ENCODE results near the gene EDEM2. TPM values are rescaled to one million over a fixed set of nuclear protein-coding genes. Genes with fewer than 3 reads are reported as not detected.

EDEM2 gene
- total and polyA plus RNA-seq, 2 of the 13 experiments (the other 11 are each of a cell fraction or from before 2014, with no cell fraction given), result 33.1 to 46.9 TPM

DNA sequence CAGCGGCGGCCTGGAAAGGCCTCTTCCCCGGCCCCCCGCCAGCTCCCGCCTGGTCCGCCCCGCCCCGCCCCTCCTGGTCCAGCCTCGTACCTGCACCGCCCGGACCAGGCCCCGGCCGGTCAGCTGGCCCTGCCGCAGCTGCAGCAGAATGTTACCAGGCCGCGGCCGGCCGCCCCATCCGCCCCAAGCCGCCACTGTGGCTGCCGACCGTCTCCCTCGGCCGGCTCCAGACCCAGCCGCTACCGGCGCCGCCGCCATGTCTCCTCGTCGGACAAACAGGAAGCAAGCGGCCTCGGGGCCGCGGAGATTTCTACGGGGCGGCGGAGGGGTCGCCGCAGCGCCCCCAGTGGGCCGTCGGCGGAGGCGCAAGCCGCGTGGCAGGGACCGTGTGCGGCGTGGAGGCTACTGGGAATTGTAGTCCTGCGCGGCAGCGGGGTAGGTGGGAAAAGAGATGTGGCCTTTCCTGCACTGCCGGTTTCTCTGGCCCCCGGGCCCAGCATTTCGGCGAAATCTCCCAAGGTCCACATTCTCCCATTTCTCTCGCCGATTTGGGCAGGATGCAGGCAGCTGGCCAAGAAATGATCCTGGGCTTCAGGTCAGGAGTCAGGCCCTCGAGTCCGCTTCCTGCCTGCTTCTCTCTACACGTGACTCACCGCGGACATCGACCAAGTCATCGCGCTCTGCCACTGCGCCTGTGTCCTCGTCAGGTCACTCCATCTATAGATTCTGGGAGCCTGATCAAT is 54.4 kb downstream of the EDEM2 start, which contains the start of gene TRPC4AP (continued):
- TF ChIP-seq SUZ12 (IDR thresholded peaks at IDR 0.05; ENCODE audit: low read depth, low read length) (peak; percentile 83), ZNF660 (CRISPR knock-in tag; IDR thresholded peaks at IDR 0.05; ENCODE audit: borderline replicate concordance, low read depth) (no peak), ZNF543 (CRISPR knock-in tag; IDR thresholded peaks at IDR 0.05) (peak; percentile 95; the same call in 1 of the 2 replicates), ZNF761 (CRISPR knock-in tag; conservative IDR thresholded peaks at IDR 0.05) (peak; percentile 95; the same call in 1 of the 2 replicates), KLF15 (CRISPR knock-in tag; IDR thresholded peaks at IDR 0.05; ENCODE audit: borderline replicate concordance) (peak; percentile 93), JARID2 (CRISPR knock-in tag; IDR thresholded peaks at IDR 0.05; ENCODE audit: insufficient replicate concordance) (no peak), IRF9 (CRISPR knock-in tag; IDR thresholded peaks at IDR 0.05; ENCODE audit: borderline replicate concordance) (peak; percentile 97; the same call in 1 of the 2 replicates), AKAP8 (CRISPR knock-in tag; IDR thresholded peaks at IDR 0.05) (peak; percentile 54; the same call in 1 of the 2 replicates), ELF4 (CRISPR knock-in tag; IDR thresholded peaks at IDR 0.05; ENCODE audit: borderline replicate concordance) (peak; percentile 99), ZBTB21 (CRISPR knock-in tag; IDR thresholded peaks at IDR 0.05) (peak; percentile 62; the same call in 1 of the 2 replicates), ZHX2 (IDR thresholded peaks at IDR 0.05; ENCODE audit: low read depth) (peak; percentile 52), ZHX2 (CRISPR knock-in tag; IDR thresholded peaks at IDR 0.05; ENCODE audit: borderline replicate concordance) (peak; percentile 98; the same call in 1 of the 2 replicates)
- TF ChIP-seq, protein P1, sequence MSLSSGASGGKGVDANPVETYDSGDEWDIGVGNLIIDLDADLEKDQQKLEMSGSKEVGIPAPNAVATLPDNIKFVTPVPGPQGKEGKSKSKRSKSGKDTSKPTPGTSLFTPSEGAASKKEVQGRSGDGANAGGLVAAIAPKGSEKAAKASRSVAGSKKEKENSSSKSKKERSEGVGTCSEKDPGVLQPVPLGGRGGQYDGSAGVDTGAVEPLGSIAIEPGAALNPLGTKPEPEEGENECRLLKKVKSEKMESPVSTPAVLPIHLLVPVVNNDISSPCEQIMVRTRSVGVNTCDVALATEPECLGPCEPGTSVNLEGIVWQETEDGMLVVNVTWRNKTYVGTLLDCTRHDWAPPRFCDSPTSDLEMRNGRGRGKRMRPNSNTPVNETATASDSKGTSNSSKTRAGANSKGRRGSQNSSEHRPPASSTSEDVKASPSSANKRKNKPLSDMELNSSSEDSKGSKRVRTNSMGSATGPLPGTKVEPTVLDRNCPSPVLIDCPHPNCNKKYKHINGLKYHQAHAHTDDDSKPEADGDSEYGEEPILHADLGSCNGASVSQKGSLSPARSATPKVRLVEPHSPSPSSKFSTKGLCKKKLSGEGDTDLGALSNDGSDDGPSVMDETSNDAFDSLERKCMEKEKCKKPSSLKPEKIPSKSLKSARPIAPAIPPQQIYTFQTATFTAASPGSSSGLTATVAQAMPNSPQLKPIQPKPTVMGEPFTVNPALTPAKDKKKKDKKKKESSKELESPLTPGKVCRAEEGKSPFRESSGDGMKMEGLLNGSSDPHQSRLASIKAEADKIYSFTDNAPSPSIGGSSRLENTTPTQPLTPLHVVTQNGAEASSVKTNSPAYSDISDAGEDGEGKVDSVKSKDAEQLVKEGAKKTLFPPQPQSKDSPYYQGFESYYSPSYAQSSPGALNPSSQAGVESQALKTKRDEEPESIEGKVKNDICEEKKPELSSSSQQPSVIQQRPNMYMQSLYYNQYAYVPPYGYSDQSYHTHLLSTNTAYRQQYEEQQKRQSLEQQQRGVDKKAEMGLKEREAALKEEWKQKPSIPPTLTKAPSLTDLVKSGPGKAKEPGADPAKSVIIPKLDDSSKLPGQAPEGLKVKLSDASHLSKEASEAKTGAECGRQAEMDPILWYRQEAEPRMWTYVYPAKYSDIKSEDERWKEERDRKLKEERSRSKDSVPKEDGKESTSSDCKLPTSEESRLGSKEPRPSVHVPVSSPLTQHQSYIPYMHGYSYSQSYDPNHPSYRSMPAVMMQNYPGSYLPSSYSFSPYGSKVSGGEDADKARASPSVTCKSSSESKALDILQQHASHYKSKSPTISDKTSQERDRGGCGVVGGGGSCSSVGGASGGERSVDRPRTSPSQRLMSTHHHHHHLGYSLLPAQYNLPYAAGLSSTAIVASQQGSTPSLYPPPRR (CRISPR knock-in tag; IDR thresholded peaks at IDR 0.05; ENCODE audit: borderline replicate concordance), result peak; percentile 85
- TF ChIP-seq, protein P2, sequence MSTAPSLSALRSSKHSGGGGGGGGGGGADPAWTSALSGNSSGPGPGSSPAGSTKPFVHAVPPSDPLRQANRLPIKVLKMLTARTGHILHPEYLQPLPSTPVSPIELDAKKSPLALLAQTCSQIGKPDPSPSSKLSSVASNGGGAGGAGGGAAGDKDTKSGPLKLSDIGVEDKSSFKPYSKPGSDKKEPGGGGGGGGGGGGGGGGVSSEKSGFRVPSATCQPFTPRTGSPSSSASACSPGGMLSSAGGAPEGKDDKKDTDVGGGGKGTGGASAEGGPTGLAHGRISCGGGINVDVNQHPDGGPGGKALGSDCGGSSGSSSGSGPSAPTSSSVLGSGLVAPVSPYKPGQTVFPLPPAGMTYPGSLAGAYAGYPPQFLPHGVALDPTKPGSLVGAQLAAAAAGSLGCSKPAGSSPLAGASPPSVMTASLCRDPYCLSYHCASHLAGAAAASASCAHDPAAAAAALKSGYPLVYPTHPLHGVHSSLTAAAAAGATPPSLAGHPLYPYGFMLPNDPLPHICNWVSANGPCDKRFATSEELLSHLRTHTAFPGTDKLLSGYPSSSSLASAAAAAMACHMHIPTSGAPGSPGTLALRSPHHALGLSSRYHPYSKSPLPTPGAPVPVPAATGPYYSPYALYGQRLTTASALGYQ (CRISPR knock-in tag; IDR thresholded peaks at IDR 0.05), result peak; percentile 90

Data from HepG2 (cell line).